Measurements from ENCODE around the gene SLC24A3.

- TF ChIP-seq POLR2A (IDR thresholded peaks at IDR 0.05) (no peak), CTCF (IDR thresholded peaks at IDR 0.05) (no peak)
Observed at GRCh38 chr20:19734811-19735210, 522.4 kb downstream of the SLC24A3 start.
